Activated CD4-positive, alpha-beta T cell treated with anti-CD3 and anti-CD28 coated beads, Interleukin-2, amount 10 ng/mL, durations not matched to agents 24 days and 14 days (primary cell): ENCODE results near the gene HPS4. TPM values are rescaled to one million over a fixed set of nuclear protein-coding genes. Genes with fewer than 3 reads are reported as not detected.

ENCODE experiments used
- DNase-seq: peaks from one replicate; pipeline ENCODE4 v3.0.0; 2022
- H3K27ac Mint-ChIP-seq: one replicate; pipeline ENCODE4 v1.8.0; 2022; ENCODE audit warnings: mild to moderate bottlenecking, mixed read lengths
- H3K27me3 Mint-ChIP-seq: one replicate; pipeline ENCODE4 v1.8.0; 2022; ENCODE audit warnings: mixed read lengths
- H3K36me3 Mint-ChIP-seq: one replicate; pipeline ENCODE4 v1.8.0; 2022; ENCODE audit warnings: low read depth, mild to moderate bottlenecking, mixed read lengths
- H3K4me1 Mint-ChIP-seq: one replicate; pipeline ENCODE4 v1.8.0; 2021; ENCODE audit warnings: mixed read lengths
- H3K4me3 Mint-ChIP-seq: one replicate; pipeline ENCODE4 v1.8.0; 2022; ENCODE audit warnings: mild to moderate bottlenecking, moderate library complexity, mixed read lengths
- H3K9me3 Mint-ChIP-seq: one replicate; pipeline ENCODE4 v1.8.0; 2021; ENCODE audit warnings: mixed read lengths
- intact Hi-C: fragments of 100-400 bp; cut with micrococcal nuclease; formaldehyde crosslinking; loops from one replicate; pipeline ENCODE4 v1.15.1; 2023
- total RNA-seq: library from RNA; stranded (reverse); gene quantifications from 2 replicates; pipeline ENCODE4 v1.2.3, GENCODE V29; 2022

Gene HPS4
- total RNA-seq, 1 donor from 2014 or later = 47.0 TPM

DNA sequence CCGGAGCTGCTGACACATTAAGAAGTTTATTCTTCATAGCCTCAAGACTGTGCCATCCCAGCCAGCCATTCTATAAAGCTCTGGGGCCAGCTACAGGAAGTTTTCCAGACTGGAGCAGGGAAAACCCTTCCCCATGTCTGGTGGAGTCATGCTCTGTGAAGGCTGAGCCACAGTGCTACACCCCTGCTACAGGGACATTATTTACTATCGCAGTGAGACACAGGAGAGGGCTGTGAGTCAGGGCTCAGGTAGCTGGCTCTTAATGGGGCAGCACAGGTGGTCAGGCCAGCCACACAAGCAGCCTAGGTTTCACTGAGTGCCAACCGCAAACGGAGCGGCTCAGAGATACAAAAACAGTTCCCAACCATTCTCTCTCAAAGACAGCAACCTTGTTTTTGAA is 12.1 kb downstream of the HPS4 start:
- no peak for DNase-seq
- Mint-ChIP-seq H3K4me1 (peaks cover 7% of the 10 kb centered on the region), H3K27ac (no peak overlapping the region), H3K27me3 (no peaks in the 10 kb centered on the region), H3K36me3 (peaks cover 66% of the 10 kb centered on the region), H3K9me3 (no peaks in the 10 kb centered on the region), H3K4me3 (no peak overlapping the region)
- intact Hi-C loops = no loop called here

DNA sequence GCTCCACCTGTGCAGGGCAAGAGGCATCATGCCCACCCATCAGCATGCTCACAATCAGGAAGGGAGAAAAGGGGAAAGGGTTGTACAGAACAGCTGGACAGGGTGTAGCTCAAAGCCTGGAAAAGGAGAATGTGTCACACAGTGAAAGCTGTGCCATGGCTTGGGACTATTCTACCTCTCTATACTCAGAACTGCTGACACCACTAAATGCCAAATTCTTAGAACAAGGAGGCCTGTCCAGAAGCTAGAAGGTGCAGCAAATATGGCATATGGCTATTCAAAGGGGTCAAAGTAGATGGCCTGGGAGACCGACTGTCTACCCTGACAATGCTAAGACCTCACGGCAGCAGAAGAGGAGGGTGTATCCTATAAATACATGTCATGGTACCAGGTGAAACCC is 12.8 kb downstream of the HPS4 start:
- Mint-ChIP-seq H3K27me3 (no peaks in the 10 kb centered on the region), H3K27ac (no peak overlapping the region), H3K4me3 (no peak overlapping the region), H3K9me3 (no peaks in the 10 kb centered on the region), H3K36me3 (peaks cover 66% of the 10 kb centered on the region), H3K4me1 (peaks cover 5% of the 10 kb centered on the region)
- DNase-seq = no peak
- intact Hi-C loops = no loop called here

DNA sequence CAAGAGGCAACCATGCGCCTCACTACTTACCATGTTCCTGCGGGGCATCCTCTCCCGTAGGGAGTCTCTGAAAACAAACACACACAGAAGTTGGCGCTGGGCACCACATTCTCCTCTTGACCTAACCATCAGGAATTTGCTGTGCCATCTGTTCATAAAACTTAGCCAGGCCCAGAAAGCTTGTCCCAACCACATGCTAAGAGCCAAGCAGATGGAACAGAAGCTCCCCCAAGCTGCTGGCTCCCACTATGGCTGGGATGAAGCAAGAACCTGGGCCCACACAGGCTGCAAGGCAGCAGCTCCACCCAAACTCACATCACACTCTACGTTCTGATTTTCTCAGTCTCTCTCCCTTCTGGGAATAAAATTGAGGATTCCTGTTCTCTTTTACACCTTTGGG is 17.4 kb downstream of the HPS4 start:
- Mint-ChIP-seq H3K36me3 (peaks cover 54% of the 10 kb centered on the region), H3K27ac (no peak overlapping the region), H3K27me3 (no peaks in the 10 kb centered on the region), H3K4me1 (peaks cover 2% of the 10 kb centered on the region), H3K4me3 (no peak overlapping the region), H3K9me3 (no peaks in the 10 kb centered on the region)
- DNase-seq = no peak
- intact Hi-C loops = no loop called here

DNA sequence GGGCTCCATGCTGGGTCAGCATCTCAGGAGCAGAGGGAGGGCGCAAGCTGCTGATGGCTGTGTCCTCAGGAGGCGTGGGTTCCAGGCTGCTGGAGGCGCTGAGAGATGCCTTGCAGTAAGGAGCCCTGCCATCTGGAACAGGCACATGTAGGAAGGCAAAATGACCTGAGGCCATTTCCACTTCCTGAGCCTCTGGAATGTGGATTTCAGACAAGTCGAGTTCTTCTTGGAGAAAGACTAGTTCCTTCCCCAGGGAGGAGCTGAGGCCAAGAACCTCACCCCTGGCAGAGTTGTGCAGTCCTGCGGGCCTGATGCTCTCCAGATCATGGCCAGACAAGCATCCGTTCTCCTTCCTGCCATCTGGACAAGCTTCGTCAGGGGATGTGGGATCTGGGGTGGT is 19.3 kb downstream of the HPS4 start:
- Mint-ChIP-seq H3K27ac (no peak overlapping the region), H3K9me3 (no peaks in the 10 kb centered on the region), H3K4me3 (no peak overlapping the region), H3K36me3 (peaks cover 43% of the 10 kb centered on the region), H3K27me3 (no peaks in the 10 kb centered on the region), H3K4me1 (peaks cover 2% of the 10 kb centered on the region)
- no peak for DNase-seq
- intact Hi-C loops = no loop called here

DNA sequence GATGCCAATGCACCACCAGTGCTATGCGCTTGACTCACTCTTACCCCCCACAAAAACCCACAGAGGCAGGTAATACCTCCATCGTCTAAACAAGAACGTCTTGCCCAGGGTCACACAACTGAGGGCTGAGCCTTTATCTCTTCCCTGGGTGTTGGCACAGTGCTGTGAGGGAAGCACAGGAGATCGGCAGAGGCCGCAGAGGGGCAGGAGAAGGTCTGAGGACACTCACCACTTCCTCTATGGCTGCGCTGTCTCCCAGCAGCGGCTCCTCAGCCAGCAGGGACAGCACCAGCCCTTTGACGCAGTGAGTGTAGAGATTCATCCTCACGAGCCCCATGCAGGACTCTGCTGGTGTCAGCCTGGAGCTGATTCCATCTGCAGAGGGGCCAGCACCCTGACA is 19.9 kb downstream of the HPS4 start:
- no peaks in the 10 kb centered on the region for H3K9me3 Mint-ChIP-seq
- H3K4me1 Mint-ChIP-seq = peaks cover 2% of the 10 kb centered on the region
- H3K27ac Mint-ChIP-seq = no peak overlapping the region
- intact Hi-C loops = no loop called here
- peaks cover 41% of the 10 kb centered on the region for H3K36me3 Mint-ChIP-seq
- no peaks in the 10 kb centered on the region for H3K27me3 Mint-ChIP-seq
- no peak for DNase-seq
- H3K4me3 Mint-ChIP-seq = no peak overlapping the region

DNA sequence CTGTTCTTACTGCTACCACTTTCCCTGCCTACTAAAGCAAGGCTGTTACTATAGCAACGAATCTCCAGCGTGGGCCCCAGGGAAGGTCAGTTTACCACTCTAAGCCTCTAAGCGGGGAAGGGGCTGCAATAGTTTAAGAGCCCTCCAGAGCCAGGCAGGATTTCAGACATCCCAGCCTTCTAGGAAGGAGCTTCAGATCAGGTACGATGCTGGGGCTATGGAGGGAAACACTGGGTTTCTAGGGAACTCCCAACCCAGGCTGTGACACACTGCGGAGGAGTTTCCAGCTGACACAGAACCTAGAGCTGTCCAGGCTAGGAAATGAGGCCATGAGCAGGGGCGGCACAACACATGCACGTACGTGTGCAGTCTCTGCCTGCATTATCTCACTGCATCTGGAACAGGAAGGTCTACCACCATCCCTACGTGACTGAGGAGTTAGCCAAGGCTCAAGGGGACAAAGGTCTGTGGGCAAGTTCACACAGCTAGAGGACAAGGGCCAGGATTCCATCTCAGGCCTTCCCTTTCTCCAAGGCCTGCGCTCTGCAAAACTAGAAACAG is 20.4 kb downstream of the HPS4 start:
- Mint-ChIP-seq H3K4me1 (peaks cover 2% of the 10 kb centered on the region), H3K27ac (no peak overlapping the region), H3K36me3 (peaks cover 38% of the 10 kb centered on the region), H3K27me3 (no peaks in the 10 kb centered on the region), H3K4me3 (no peak overlapping the region), H3K9me3 (no peaks in the 10 kb centered on the region)
- DNase-seq = no peak
- intact Hi-C loops = no loop called here

DNA sequence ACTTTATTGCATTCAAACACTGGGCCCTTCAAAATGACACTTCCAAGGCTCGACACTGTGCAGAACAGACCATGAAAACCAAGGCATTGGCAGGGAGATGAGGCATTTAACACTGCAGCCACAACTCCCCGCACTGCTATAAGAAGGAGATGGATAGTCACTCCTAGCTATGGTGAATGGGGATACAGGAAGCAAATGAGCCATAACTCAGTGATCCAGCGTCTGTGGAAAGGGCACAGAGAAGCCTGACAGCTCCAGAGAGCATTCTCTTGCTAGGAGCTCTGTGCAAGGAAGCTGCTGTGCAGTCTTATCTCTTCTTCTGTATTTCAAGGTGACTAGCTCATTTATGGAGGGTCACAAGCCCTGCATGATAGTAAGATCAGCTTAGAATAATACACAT is 20.9 kb downstream of the HPS4 start:
- intact Hi-C loops = no loop called here
- Mint-ChIP-seq H3K36me3 (peaks cover 37% of the 10 kb centered on the region), H3K4me3 (no peak overlapping the region), H3K27ac (no peak overlapping the region), H3K4me1 (peaks cover 2% of the 10 kb centered on the region), H3K27me3 (no peaks in the 10 kb centered on the region), H3K9me3 (no peaks in the 10 kb centered on the region)
- no peak for DNase-seq

DNA sequence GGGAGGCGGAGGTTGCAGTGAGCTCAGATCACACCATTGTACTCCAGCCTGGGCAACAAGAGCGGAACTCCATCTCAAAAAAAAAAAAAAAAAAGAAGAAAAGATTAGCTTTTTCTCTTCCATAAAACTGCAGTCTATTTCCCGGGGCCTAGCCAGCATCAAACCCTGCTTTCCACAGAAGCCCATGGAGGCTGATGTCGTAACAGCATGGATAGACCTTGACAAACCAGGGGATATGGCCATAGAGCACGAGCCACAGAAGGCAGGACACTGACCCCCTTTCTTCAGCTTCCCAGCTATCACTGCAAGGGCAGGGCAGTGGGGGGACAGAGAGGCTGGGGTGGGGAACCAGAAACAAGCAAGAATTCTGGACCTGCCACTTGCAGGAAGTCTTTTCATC is 21.5 kb downstream of the HPS4 start:
- no peak for DNase-seq
- Mint-ChIP-seq H3K4me3 (no peak overlapping the region), H3K36me3 (peaks cover 39% of the 10 kb centered on the region), H3K9me3 (no peaks in the 10 kb centered on the region), H3K4me1 (peaks cover 2% of the 10 kb centered on the region), H3K27ac (no peak overlapping the region), H3K27me3 (no peaks in the 10 kb centered on the region)
- intact Hi-C loops = no loop called here

DNA sequence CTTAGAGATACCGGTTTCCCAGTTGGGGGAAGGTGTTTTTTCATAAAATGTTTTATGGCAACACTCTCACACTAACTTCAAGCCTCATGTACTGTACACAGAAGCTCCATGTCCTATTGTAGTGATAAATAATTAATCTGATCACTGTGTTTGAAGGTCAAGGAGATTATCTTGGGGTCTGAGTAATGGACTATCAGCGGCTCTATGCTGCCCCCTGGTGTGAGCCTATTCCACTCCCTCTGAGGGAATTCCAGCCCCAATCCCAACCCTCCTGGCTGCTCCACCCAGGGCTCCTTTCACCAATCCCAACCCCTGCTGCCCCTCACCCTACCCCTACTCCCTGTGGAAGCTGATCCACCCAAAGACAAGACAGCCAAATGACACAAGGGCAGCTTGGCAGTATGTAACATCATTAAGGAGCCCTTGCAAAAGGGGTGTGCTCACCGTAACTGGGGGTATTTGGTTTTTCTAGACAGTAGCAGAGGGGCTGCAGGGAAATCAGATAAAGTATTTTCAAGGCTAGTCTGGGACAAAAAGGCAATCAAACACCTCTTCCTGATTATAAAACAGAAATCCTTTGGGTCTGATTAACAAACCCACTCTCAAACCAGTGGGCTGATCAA is 22.3 kb downstream of the HPS4 start:
- peaks cover 2% of the 10 kb centered on the region for H3K4me1 Mint-ChIP-seq
- H3K4me3 Mint-ChIP-seq = no peak overlapping the region
- peaks cover 36% of the 10 kb centered on the region for H3K36me3 Mint-ChIP-seq

DNA sequence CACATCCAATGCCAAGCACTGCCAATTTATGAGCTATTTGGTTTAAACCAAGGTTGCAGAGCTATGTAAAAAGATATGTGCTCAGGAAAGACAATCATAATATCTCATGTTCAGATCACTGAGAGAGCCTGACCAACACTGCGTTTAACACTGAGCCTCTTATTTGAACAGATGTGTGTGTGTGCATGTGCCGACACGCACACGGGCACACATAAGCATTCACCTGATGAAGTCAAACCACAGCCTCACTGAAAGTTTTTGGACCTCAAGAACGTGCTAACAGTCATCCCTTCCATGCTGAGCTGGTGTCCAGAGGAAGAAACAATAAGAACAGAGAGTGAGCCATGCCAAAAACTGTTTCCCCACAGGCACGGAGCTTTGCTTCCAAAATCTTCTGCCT is 23.4 kb downstream of the HPS4 start:
- peaks cover 2% of the 10 kb centered on the region for H3K4me1 Mint-ChIP-seq
- H3K4me3 Mint-ChIP-seq = no peak overlapping the region
- H3K9me3 Mint-ChIP-seq = no peaks in the 10 kb centered on the region
- H3K27ac Mint-ChIP-seq = no peak overlapping the region
- no peak for DNase-seq
- H3K36me3 Mint-ChIP-seq = peaks cover 37% of the 10 kb centered on the region
- H3K27me3 Mint-ChIP-seq = no peaks in the 10 kb centered on the region
- intact Hi-C loops = no loop called here

More for the DNA sequence above, 22.3 kb downstream of the HPS4 start:
- Mint-ChIP-seq H3K9me3 (no peaks in the 10 kb centered on the region), H3K27ac (no peak overlapping the region), H3K27me3 (no peaks in the 10 kb centered on the region)
- intact Hi-C loops = loop anchor here (1.0 kb wide), 2 partner anchors 63 to 97 kb away; no protein-coding TSS in a partner anchor
- peak; percentile 79 for DNase-seq

DNA sequence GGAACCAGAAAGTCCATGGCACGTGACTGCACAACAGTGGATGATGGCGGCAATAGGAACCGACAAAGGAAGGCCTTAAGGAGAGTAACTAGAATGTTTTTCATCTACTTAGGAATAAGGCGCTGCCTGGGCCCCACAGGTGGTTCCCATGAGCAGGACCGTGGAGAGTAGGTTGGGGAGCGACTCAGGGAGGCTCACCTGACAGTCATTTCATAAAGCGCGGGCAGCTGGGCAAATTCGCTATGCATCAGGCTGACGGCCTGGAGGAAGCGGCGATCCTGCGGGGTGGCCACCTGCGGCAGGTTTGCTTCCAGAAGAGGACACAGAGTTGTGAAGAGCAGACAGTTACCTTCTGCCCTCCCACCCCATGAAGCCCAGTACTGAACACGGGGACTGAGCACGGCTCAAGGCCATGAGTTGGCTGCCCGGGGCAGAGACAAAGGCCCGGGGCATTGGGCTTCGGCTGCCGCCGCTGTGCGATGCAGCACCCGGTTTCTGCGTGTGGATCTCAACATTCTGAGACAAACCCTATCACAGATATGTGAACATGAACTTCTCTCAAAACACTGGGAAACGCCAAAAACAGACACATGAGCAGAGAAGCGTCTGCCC is 25.8 kb downstream of the HPS4 start:
- no peaks in the 10 kb centered on the region for H3K9me3 Mint-ChIP-seq
- no peak for DNase-seq
- no peak overlapping the region for H3K27ac Mint-ChIP-seq
- H3K27me3 Mint-ChIP-seq = no peaks in the 10 kb centered on the region
- peaks cover 34% of the 10 kb centered on the region for H3K36me3 Mint-ChIP-seq
- peaks cover 2% of the 10 kb centered on the region for H3K4me1 Mint-ChIP-seq
- H3K4me3 Mint-ChIP-seq = no peak overlapping the region
- intact Hi-C loops = no loop called here

DNA sequence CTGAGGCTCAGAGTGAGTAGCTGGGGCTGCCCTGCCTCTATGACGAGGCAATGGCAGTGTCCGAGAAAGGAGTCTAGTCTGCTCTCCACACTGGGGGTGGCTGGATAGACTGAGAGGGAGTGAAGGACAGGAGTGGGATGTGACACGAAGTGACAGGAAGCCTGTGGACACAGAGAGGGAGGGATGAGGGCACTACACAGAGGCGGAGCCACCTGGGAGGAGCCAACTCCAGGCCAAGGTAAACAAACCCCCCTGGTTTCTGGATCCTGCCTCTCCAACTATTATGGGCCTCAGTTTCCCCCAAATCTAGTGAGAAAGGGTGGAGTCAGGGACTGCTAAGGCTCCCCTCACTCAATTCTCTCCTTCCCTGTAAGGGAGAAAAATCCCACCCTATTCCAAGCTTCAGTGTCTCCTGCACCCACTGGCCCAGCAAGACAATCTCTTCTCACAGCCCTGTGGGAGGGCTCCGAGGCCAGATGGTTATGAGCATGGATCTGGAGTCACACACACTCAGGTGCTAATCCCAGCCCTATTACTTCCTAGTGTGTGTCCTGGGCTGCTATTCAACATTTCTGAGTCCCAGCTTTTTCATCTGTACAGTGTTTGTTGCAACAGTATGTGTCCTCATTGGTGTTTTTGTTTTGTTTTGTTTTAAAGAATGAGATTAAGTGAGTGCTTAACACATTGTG is 29.6 kb downstream of the HPS4 start:
- Mint-ChIP-seq H3K4me3 (no peak overlapping the region), H3K27ac (no peak overlapping the region), H3K9me3 (no peaks in the 10 kb centered on the region), H3K27me3 (no peaks in the 10 kb centered on the region), H3K36me3 (peaks cover 35% of the 10 kb centered on the region), H3K4me1 (no peaks in the 10 kb centered on the region)
- DNase-seq = no peak
- intact Hi-C loops = no loop called here

DNA sequence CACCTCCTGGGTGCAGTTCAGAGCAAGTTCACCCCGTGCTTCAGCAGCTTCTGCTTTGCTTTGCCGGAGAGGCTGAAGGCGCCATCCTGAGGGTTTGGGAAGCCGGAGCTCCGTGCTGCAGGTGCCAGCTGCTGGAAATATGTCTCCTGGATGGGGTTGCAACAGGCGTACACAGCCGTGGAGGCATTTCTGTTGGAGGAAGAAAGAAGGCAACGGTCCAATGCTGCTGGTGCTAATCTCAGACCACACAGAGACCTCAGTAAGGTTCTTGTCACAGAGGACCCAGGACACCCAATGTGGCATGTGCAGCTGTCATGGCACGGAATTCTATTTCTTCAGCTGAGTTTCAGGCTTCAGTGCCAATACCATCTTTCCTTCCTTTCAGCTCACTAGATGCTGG is 30.4 kb downstream of the HPS4 start:
- Mint-ChIP-seq H3K27ac (no peak overlapping the region), H3K27me3 (no peaks in the 10 kb centered on the region), H3K4me3 (no peak overlapping the region), H3K36me3 (peaks cover 31% of the 10 kb centered on the region), H3K9me3 (no peaks in the 10 kb centered on the region), H3K4me1 (no peaks in the 10 kb centered on the region)
- intact Hi-C loops = no loop called here
- no peak for DNase-seq

DNA sequence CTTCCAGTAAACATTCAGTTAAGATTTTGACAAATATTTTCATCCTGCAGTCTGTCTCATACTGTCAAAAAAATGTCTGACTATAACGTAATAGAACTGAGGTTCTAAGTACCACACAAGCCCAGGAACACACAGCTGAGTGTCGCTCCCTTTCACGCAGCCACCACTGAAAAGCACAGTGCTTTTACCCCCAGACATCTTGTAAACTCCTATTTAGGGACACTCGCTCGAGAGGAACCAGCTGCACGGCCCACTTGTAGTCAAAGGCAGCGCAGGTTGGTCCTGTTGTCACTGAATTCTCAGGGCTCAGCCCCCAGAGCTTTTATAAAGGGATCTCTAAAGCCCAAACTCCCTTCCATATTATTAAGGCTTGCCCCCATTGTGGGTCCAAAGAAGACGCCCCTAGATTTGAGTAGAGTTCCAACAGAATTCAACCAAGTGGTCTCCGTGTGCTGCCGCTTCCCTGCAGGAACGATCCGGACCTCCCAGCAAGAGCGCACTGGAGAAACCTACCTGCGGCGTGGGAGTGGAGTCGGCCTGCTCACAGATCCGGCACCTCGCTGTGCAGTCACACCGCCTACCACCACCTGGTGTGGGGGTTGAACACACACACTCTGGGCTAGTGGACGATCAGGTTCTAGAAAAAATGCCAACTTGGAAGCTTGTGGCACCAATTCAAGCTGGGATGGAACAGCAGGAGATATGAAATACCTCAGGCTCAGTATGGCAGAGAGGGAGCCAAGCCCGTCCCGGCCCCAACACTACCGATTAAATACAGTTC is 31.2 kb downstream of the HPS4 start:
- Mint-ChIP-seq H3K27ac (no peak overlapping the region), H3K36me3 (peaks cover 27% of the 10 kb centered on the region), H3K9me3 (no peaks in the 10 kb centered on the region), H3K27me3 (no peaks in the 10 kb centered on the region), H3K4me3 (no peak overlapping the region), H3K4me1 (no peaks in the 10 kb centered on the region)
- intact Hi-C loops = no loop called here
- no peak for DNase-seq
